Calu3 (cell line): ENCODE data around the gene POLN. TPM values are rescaled to one million over a fixed set of nuclear protein-coding genes. Genes with fewer than 3 reads are reported as not detected.

ENCODE experiments used
- BruUV-seq: library from RNA; stranded (reverse); fragments of 400-500 nt; replicated peaks from 2 replicates; lab custom pipeline; 2021; lab: Mats Ljungman, UMichigan
- CTCF ChIA-PET: fragments of 300-600 bp; sonication (Branson Sonifier 250); formaldehyde crosslinking; loops from one replicate; lab custom pipeline; 2022; ENCODE audit warnings: antibody characterized with exemption; lab: Charles Lee
- DNase-seq: peaks from one replicate; pipeline ENCODE4 v3.0.0; 2022
- H3K27ac Mint-ChIP-seq: one replicate; pipeline ENCODE4 v1.8.0; 2022; ENCODE audit warnings: mixed read lengths; ENCODE audit not compliant: unreplicated experiment
- H3K27me3 Mint-ChIP-seq: one replicate; pipeline ENCODE4 v1.8.0; 2022; ENCODE audit warnings: mixed read lengths; ENCODE audit not compliant: unreplicated experiment
- H3K36me3 Mint-ChIP-seq: one replicate; pipeline ENCODE4 v1.8.0; 2022; ENCODE audit warnings: mild to moderate bottlenecking, moderate library complexity, mixed read lengths; ENCODE audit not compliant: insufficient read depth, unreplicated experiment
- H3K4me1 Mint-ChIP-seq: one replicate; pipeline ENCODE4 v1.8.0; 2022; ENCODE audit warnings: mild to moderate bottlenecking, low read depth, mixed read lengths; ENCODE audit not compliant: unreplicated experiment
- H3K4me3 Mint-ChIP-seq: one replicate; pipeline ENCODE4 v1.8.0; 2022; ENCODE audit warnings: mild to moderate bottlenecking, low read depth, moderate library complexity, mixed read lengths; ENCODE audit not compliant: unreplicated experiment
- H3K9me3 Mint-ChIP-seq: one replicate; pipeline ENCODE4 v1.8.0; 2022; ENCODE audit warnings: low read depth, mixed read lengths; ENCODE audit not compliant: unreplicated experiment
- CTCF ChIP-seq: fragments of 200-600 bp; IDR thresholded peaks from one replicate; pipeline ENCODE4 v1.8.0; 2022; ENCODE audit warnings: antibody characterized with exemption; ENCODE audit not compliant: unreplicated experiment
- intact Hi-C: fragments of 100-400 bp; cut with micrococcal nuclease; formaldehyde crosslinking; loops from one replicate; pipeline ENCODE4 v1.10.0; 2022; ENCODE audit not compliant: unreplicated experiment
- total RNA-seq: library from RNA; stranded (reverse); gene quantifications from 2 replicates; pipeline ENCODE4 v1.2.3, GENCODE V29; 2022

POLN gene
- total RNA-seq, 1 experiment from 2014 or later, result 4.1 TPM

GRCh38 chr4:2178986-2179385 lies 62.9 kb downstream of the POLN start:
- Mint-ChIP-seq H3K36me3 (no peaks in the 10 kb centered on the region), H3K4me3 (no peak overlapping the region), H3K4me1 (no peaks in the 10 kb centered on the region), H3K9me3 (no peaks in the 10 kb centered on the region), H3K27ac (no peak overlapping the region), H3K27me3 (no peaks in the 10 kb centered on the region)
- no TSS peak for BruUV-seq
- DNase-seq, result no peak
- intact Hi-C loops, result no loop called here
- TF ChIP-seq CTCF, result no peak
- CTCF ChIA-PET, result no interaction called here

GRCh38 chr4:2177443-2178093 lies 64.4 kb downstream of the POLN start:
- no peaks in the 10 kb centered on the region for H3K9me3 Mint-ChIP-seq
- BruUV-seq, result no TSS peak
- DNase-seq, result no peak
- no peaks in the 10 kb centered on the region for H3K36me3 Mint-ChIP-seq
- intact Hi-C loops, result no loop called here
- TF ChIP-seq CTCF, result no peak
- H3K4me1 Mint-ChIP-seq, result no peaks in the 10 kb centered on the region
- CTCF ChIA-PET, result no interaction called here
- no peak overlapping the region for H3K4me3 Mint-ChIP-seq
- no peak overlapping the region for H3K27ac Mint-ChIP-seq
- H3K27me3 Mint-ChIP-seq, result no peaks in the 10 kb centered on the region

- no peaks in the 10 kb centered on the region for H3K9me3 Mint-ChIP-seq
- H3K27ac Mint-ChIP-seq, result no peak overlapping the region
- H3K27me3 Mint-ChIP-seq, result no peaks in the 10 kb centered on the region
- no peak for TF ChIP-seq CTCF
- intact Hi-C loops, result no loop called here
- no peak for DNase-seq
- BruUV-seq, result no TSS peak
- CTCF ChIA-PET, result no interaction called here
- no peak overlapping the region for H3K4me3 Mint-ChIP-seq
- H3K36me3 Mint-ChIP-seq, result no peaks in the 10 kb centered on the region
- no peaks in the 10 kb centered on the region for H3K4me1 Mint-ChIP-seq
Measured at GRCh38 chr4:2175990-2176698, 65.8 kb downstream of the POLN start.

- Mint-ChIP-seq H3K27ac (no peak overlapping the region), H3K27me3 (no peaks in the 10 kb centered on the region), H3K4me1 (no peaks in the 10 kb centered on the region), H3K36me3 (no peaks in the 10 kb centered on the region), H3K9me3 (no peaks in the 10 kb centered on the region), H3K4me3 (no peak overlapping the region)
- no peak for TF ChIP-seq CTCF
- no peak for DNase-seq
- intact Hi-C loops, result no loop called here
- BruUV-seq, result no TSS peak
- CTCF ChIA-PET, result interaction anchor here (0.7 kb wide), 1 partner anchor 19 kb away, joined by 4 read pairs; no protein-coding TSS in a partner anchor
Measured at GRCh38 chr4:2174061-2174460, 67.9 kb downstream of the POLN start.
